GM13977 (cell line): Measurements from ENCODE around the gene FXYD3.

Experiments used
- DNase-seq: peaks from one replicate; pipeline ENCODE4 v3.0.0; 2012; ENCODE audit warnings: low spot score
- CTCF ChIP-seq: IDR thresholded peaks from 2 replicates; pipeline ENCODE4 v1.5.1; 2012; ENCODE audit warnings: mild to moderate bottlenecking, control low read depth; ENCODE audit not compliant: insufficient read depth; ENCODE audit errors: extremely low read depth, missing control alignments
- in situ Hi-C: fragments of 300-500 bp; cut with MboI; formaldehyde crosslinking; loops from one replicate; pipeline ENCODE4 v1.12.0; 2022; ENCODE audit warnings: low sequenced_read_pairs, low pct_unique_long_range_greater_than_20kb, mixed read lengths, inconsistent platforms; ENCODE audit not compliant: unreplicated experiment

FXYD3 gene

GRCh38 chr19:35105411-35106290 is 10.0 kb upstream of the FXYD3 start:
- DNase-seq, result no peak
- in situ Hi-C loops, result no loop called here
- TF ChIP-seq CTCF, result no peak

GRCh38 chr19:35106291-35106583 is 9.4 kb upstream of the FXYD3 start:
- in situ Hi-C loops, result no loop called here
- DNase-seq, result no peak
- TF ChIP-seq CTCF, result no peak

GRCh38 chr19:35106898-35107541 is 8.6 kb upstream of the FXYD3 start:
- DNase-seq, result no peak
- in situ Hi-C loops, result no loop called here
- TF ChIP-seq CTCF, result no peak

- in situ Hi-C loops, result no loop called here
- no peak for TF ChIP-seq CTCF
- no peak for DNase-seq
These were observed 8.1 kb upstream of the FXYD3 start for GRCh38 chr19:35107545-35107944.

GRCh38 chr19:35108730-35109129 is 6.9 kb upstream of the FXYD3 start:
- in situ Hi-C loops, result no loop called here
- TF ChIP-seq CTCF, result no peak
- no peak for DNase-seq

GRCh38 chr19:35109395-35110112 is 6.1 kb upstream of the FXYD3 start:
- in situ Hi-C loops, result no loop called here
- TF ChIP-seq CTCF, result no peak

More at GRCh38 chr19:35109395-35110112, 6.1 kb upstream of the FXYD3 start:
- DNase-seq, result no peak
